Effector memory CD8-positive, alpha-beta T cell (primary cell): ENCODE results near the gene BABAM2.

Experiments used
- ATAC-seq: fragments of 150-1000 bp; cut with Tn5 transposase; replicated peaks from 2 replicates; pipeline ENCODE4 v1.10.0; 2021; ENCODE audit warnings: mild to moderate bottlenecking, moderate library complexity
- DNase-seq, 3 experiments: peaks; one replicate each; pipeline ENCODE4 v3.0.0; 2021
- H3K27ac Mint-ChIP-seq, 2 donors: one replicate each; pipeline ENCODE4 v1.8.0; 2022; ENCODE audit warnings: mild to moderate bottlenecking in 2 of 2, mixed read lengths in 2 of 2, moderate library complexity in 2 of 2
- H3K27me3 Mint-ChIP-seq, 2 donors: one replicate each; pipeline ENCODE4 v1.8.0; 2022; ENCODE audit warnings: mixed read lengths in 2 of 2
- H3K36me3 Mint-ChIP-seq: one replicate; pipeline ENCODE4 v1.8.0; 2022; ENCODE audit warnings: mild to moderate bottlenecking, moderate library complexity, mixed read lengths; ENCODE audit not compliant: insufficient read depth
- H3K4me1 Mint-ChIP-seq, 2 donors: one replicate each; pipeline ENCODE4 v1.8.0; 2022; ENCODE audit warnings: low read depth in 2 of 2, mixed read lengths in 2 of 2
- H3K4me3 Mint-ChIP-seq, 2 donors: one replicate each; pipeline ENCODE4 v1.8.0; 2022; ENCODE audit warnings: mild to moderate bottlenecking in 2 of 2, mixed read lengths in 2 of 2, moderate library complexity in 2 of 2
- H3K9me3 Mint-ChIP-seq, 2 donors: one replicate each; pipeline ENCODE4 v1.8.0; 2022; ENCODE audit warnings: mixed read lengths in 2 of 2

BABAM2 gene

DNA sequence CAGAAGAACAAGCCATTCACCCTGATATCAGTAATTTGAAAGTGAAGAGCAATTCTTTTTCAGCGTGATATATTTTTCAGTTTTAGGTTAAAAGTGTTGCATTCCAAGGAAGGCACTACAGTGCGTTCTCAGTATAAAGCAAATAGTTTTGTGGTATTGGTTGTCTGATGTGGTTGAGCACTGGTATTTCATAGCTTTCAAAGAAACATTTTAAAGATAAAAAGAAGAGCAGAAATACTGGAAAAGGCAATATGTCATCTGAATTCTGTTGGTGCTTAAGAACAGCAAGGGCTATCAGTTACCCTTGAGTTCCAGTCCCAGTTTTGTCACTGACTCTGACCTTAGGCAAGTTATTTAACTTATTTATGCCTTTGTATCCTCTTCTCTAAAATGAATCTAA, 191.6 kb downstream of the BABAM2 start:
- Mint-ChIP-seq H3K4me3 (no peak overlapping the region), H3K36me3 (no peaks in the 10 kb centered on the region), H3K4me1 (peaks cover 0 to 2% of the 10 kb centered on the region in 2 donors), H3K9me3 (no peaks in the 10 kb centered on the region), H3K27ac (no peak overlapping the region), H3K27me3 (no peaks in the 10 kb centered on the region)
- DNase-seq: no peak
- ATAC-seq: no peak

GRCh38 chr2:28083476-28083875, 192.9 kb downstream of the BABAM2 start:
- H3K4me1 Mint-ChIP-seq: peaks cover 0 to 4% of the 10 kb centered on the region in 2 donors
- DNase-seq (no peak), ATAC-seq (no peak)
- no peak overlapping the region for H3K4me3 Mint-ChIP-seq
- no peaks in the 10 kb centered on the region for H3K9me3 Mint-ChIP-seq
- H3K27ac Mint-ChIP-seq: peak overlapping the region in 1 of 2 donors; percentile 20
- no peaks in the 10 kb centered on the region for H3K27me3 Mint-ChIP-seq
- no peaks in the 10 kb centered on the region for H3K36me3 Mint-ChIP-seq

- no peaks in the 10 kb centered on the region for H3K9me3 Mint-ChIP-seq
- DNase-seq (no peak), ATAC-seq (no peak)
- H3K4me3 Mint-ChIP-seq: no peak overlapping the region
- H3K36me3 Mint-ChIP-seq: no peaks in the 10 kb centered on the region
- peaks cover 0 to 4% of the 10 kb centered on the region in 2 donors for H3K4me1 Mint-ChIP-seq
- no peak overlapping the region for H3K27ac Mint-ChIP-seq
- H3K27me3 Mint-ChIP-seq: no peaks in the 10 kb centered on the region
These were observed 194.0 kb downstream of the BABAM2 start for GRCh38 chr2:28084564-28084963.

GRCh38 chr2:28085201-28085600, 194.7 kb downstream of the BABAM2 start:
- H3K27me3 Mint-ChIP-seq: no peaks in the 10 kb centered on the region
- no peak overlapping the region for H3K4me3 Mint-ChIP-seq
- H3K27ac Mint-ChIP-seq: no peak overlapping the region
- no peaks in the 10 kb centered on the region for H3K36me3 Mint-ChIP-seq
- ATAC-seq (no peak), DNase-seq (no peak)
- H3K9me3 Mint-ChIP-seq: no peaks in the 10 kb centered on the region
- peaks cover 0 to 4% of the 10 kb centered on the region in 2 donors for H3K4me1 Mint-ChIP-seq

- Mint-ChIP-seq H3K27ac (no peak overlapping the region), H3K4me1 (peaks cover 0 to 4% of the 10 kb centered on the region in 2 donors), H3K27me3 (no peaks in the 10 kb centered on the region), H3K36me3 (no peaks in the 10 kb centered on the region), H3K9me3 (no peaks in the 10 kb centered on the region), H3K4me3 (no peak overlapping the region)
- DNase-seq: no peak
- ATAC-seq: no peak
These were observed 196.1 kb downstream of the BABAM2 start for GRCh38 chr2:28086611-28087010.

- H3K4me3 Mint-ChIP-seq: no peak overlapping the region
- no peaks in the 10 kb centered on the region for H3K27me3 Mint-ChIP-seq
- no peaks in the 10 kb centered on the region for H3K9me3 Mint-ChIP-seq
- DNase-seq (no peak), ATAC-seq (no peak)
- H3K27ac Mint-ChIP-seq: no peak overlapping the region
- peaks cover 0 to 4% of the 10 kb centered on the region in 2 donors for H3K4me1 Mint-ChIP-seq
- no peaks in the 10 kb centered on the region for H3K36me3 Mint-ChIP-seq
These were observed 198.4 kb downstream of the BABAM2 start for GRCh38 chr2:28088970-28089369.

DNA sequence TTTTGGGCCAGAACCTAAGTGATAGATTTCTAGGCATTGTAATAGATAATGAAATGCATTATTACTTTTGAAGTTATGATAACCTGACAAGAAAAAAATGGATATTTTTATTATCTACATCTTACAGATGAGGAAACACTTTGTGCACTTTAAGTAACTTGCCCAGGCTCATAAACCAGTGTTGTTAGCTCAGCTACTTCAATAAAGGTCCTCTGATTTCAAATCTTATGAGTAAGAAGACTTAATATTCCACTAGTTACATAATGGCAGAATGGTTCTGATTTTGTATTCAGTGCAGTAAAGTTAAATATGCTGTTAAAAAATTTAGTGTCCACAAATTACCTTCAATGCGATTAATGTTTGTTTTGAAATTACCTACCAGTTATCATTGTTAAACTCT, 199.0 kb downstream of the BABAM2 start:
- H3K27ac Mint-ChIP-seq: no peak overlapping the region
- ATAC-seq: no peak
- DNase-seq: no peak
- no peak overlapping the region for H3K4me3 Mint-ChIP-seq
- no peaks in the 10 kb centered on the region for H3K27me3 Mint-ChIP-seq
- H3K36me3 Mint-ChIP-seq: no peaks in the 10 kb centered on the region
- no peaks in the 10 kb centered on the region for H3K9me3 Mint-ChIP-seq
- H3K4me1 Mint-ChIP-seq: peaks cover 0 to 4% of the 10 kb centered on the region in 2 donors

DNA sequence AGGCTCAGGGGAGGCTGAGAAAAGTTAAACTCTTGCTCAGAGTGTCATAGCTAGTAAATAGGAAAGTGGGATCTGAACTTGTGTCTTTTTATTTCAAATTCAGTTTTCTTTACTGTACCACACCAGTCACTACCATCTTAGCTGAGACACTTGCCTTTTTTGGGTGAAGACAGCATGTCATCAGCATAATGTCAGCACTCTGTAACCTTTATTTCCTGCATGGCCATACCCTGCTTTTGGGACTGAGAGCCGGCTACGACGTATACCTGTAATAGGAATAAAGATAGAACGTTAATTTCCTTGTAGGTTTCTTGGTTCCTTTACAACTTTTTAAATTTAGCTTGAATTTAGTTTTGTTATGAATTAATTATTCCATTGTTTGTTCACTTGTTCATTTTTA, 202.8 kb downstream of the BABAM2 start:
- H3K4me1 Mint-ChIP-seq: peaks cover 0 to 2% of the 10 kb centered on the region in 2 donors
- H3K27me3 Mint-ChIP-seq: no peaks in the 10 kb centered on the region
- no peak for DNase-seq
- H3K36me3 Mint-ChIP-seq: no peaks in the 10 kb centered on the region
- ATAC-seq: no peak
- peak overlapping the region in 1 of 2 donors; percentile 6 for H3K27ac Mint-ChIP-seq
- no peak overlapping the region for H3K4me3 Mint-ChIP-seq
- no peaks in the 10 kb centered on the region for H3K9me3 Mint-ChIP-seq

GRCh38 chr2:28093768-28094167, 203.2 kb downstream of the BABAM2 start:
- Mint-ChIP-seq H3K27ac (no peak overlapping the region), H3K36me3 (no peaks in the 10 kb centered on the region), H3K27me3 (no peaks in the 10 kb centered on the region), H3K4me3 (no peak overlapping the region), H3K4me1 (no peaks in the 10 kb centered on the region), H3K9me3 (no peaks in the 10 kb centered on the region)
- ATAC-seq (no peak), DNase-seq (no peak)

GRCh38 chr2:28094739-28095138, 204.2 kb downstream of the BABAM2 start:
- H3K27me3 Mint-ChIP-seq: no peaks in the 10 kb centered on the region
- ATAC-seq (no peak), DNase-seq (no peak)
- no peaks in the 10 kb centered on the region for H3K9me3 Mint-ChIP-seq
- H3K4me1 Mint-ChIP-seq: no peaks in the 10 kb centered on the region
- H3K4me3 Mint-ChIP-seq: no peak overlapping the region
- no peak overlapping the region for H3K27ac Mint-ChIP-seq
- no peaks in the 10 kb centered on the region for H3K36me3 Mint-ChIP-seq

GRCh38 chr2:28095622-28096021, 205.1 kb downstream of the BABAM2 start:
- Mint-ChIP-seq H3K9me3 (no peaks in the 10 kb centered on the region), H3K4me1 (peaks cover 0 to 3% of the 10 kb centered on the region in 2 donors), H3K4me3 (no peak overlapping the region), H3K36me3 (no peaks in the 10 kb centered on the region), H3K27ac (no peak overlapping the region), H3K27me3 (no peaks in the 10 kb centered on the region)
- ATAC-seq (no peak), DNase-seq (no peak)

DNA sequence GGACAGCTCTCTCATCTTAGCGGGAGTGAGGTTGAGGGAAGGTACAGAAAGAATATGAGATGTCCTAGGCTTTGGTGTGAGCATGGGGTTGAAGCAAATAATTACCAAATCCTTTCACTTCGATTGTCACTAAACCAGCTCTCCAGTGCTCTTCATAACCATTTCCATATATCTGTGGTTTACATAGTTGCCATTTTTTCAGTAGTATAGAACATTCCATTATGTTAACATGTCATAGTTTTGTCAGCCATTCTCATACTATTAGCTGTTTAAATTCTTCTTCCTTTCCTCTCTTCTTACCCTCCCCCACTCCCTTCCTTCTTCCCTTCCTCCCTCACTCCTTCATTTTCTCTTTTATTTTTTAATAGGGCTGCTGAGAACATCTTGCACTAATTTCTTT, 205.9 kb downstream of the BABAM2 start:
- ATAC-seq: no peak
- H3K9me3 Mint-ChIP-seq: no peaks in the 10 kb centered on the region
- H3K27me3 Mint-ChIP-seq: no peaks in the 10 kb centered on the region
- no peak for DNase-seq
- H3K27ac Mint-ChIP-seq: peak overlapping the region in 1 of 2 donors; percentile 14
- H3K4me3 Mint-ChIP-seq: no peak overlapping the region
- H3K36me3 Mint-ChIP-seq: no peaks in the 10 kb centered on the region
- H3K4me1 Mint-ChIP-seq: peaks cover 0 to 3% of the 10 kb centered on the region in 2 donors

GRCh38 chr2:28098501-28099225, 208.1 kb downstream of the BABAM2 start:
- Mint-ChIP-seq H3K4me3 (no peak overlapping the region), H3K27ac (no peak overlapping the region), H3K36me3 (no peaks in the 10 kb centered on the region), H3K9me3 (no peaks in the 10 kb centered on the region), H3K4me1 (peaks cover 0 to 3% of the 10 kb centered on the region in 2 donors), H3K27me3 (no peaks in the 10 kb centered on the region)
- DNase-seq (no peak), ATAC-seq (no peak)

- H3K27me3 Mint-ChIP-seq: no peaks in the 10 kb centered on the region
- no peak for ATAC-seq
- no peaks in the 10 kb centered on the region for H3K9me3 Mint-ChIP-seq
- peaks cover 0 to 3% of the 10 kb centered on the region in 2 donors for H3K4me1 Mint-ChIP-seq
- no peak overlapping the region for H3K4me3 Mint-ChIP-seq
- no peak overlapping the region for H3K27ac Mint-ChIP-seq
- DNase-seq: no peak
- H3K36me3 Mint-ChIP-seq: no peaks in the 10 kb centered on the region
These were observed 210.6 kb downstream of the BABAM2 start for GRCh38 chr2:28101123-28101522.
